ENCODE results near the gene TMEM255A.

The TMEM255A gene

GRCh38 chrX:120290107-120290506, 21.2 kb downstream of the TMEM255A start:
- no peaks in the 10 kb centered on the region for H3K27me3 ChIP-seq (ENCODE audit: low read length)
- TF ChIP-seq, protein P1, sequence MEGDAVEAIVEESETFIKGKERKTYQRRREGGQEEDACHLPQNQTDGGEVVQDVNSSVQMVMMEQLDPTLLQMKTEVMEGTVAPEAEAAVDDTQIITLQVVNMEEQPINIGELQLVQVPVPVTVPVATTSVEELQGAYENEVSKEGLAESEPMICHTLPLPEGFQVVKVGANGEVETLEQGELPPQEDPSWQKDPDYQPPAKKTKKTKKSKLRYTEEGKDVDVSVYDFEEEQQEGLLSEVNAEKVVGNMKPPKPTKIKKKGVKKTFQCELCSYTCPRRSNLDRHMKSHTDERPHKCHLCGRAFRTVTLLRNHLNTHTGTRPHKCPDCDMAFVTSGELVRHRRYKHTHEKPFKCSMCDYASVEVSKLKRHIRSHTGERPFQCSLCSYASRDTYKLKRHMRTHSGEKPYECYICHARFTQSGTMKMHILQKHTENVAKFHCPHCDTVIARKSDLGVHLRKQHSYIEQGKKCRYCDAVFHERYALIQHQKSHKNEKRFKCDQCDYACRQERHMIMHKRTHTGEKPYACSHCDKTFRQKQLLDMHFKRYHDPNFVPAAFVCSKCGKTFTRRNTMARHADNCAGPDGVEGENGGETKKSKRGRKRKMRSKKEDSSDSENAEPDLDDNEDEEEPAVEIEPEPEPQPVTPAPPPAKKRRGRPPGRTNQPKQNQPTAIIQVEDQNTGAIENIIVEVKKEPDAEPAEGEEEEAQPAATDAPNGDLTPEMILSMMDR (IDR thresholded peaks at IDR 0.05; ENCODE audit: insufficient read depth, low read length, poor library complexity, severe bottlenecking): no peak
- TF ChIP-seq EZH2phosphoT487 (conservative IDR thresholded peaks at IDR 0.05; ENCODE audit: low read length): no peak
- H3K79me2 ChIP-seq (ENCODE audit: insufficient read depth, low read length): no peaks in the 10 kb centered on the region
- no peaks in the 10 kb centered on the region for H3K9me3 ChIP-seq (ENCODE audit: insufficient read depth, low read length)
- no peak overlapping the region for H3K4me2 ChIP-seq (ENCODE audit: low read depth, low read length, poor library complexity, severe bottlenecking)
- no peak overlapping the region for H3K9ac ChIP-seq (ENCODE audit: low read length)
- H3K36me3 ChIP-seq (ENCODE audit: low read length): no peaks in the 10 kb centered on the region
- H3F3A ChIP-seq (ENCODE audit: insufficient read depth): no peaks in the 10 kb centered on the region
- H2AFZ ChIP-seq (ENCODE audit: low read depth, low read length, severe bottlenecking): no peak overlapping the region
- H3K27ac ChIP-seq (ENCODE audit: low read depth, low read length): no peak overlapping the region
- no peaks in the 10 kb centered on the region for H4K20me1 ChIP-seq (ENCODE audit: low read depth, low read length)
- H3K9me2 ChIP-seq (replicated peaks; ENCODE audit: insufficient read depth, low read length): no peaks in the 10 kb centered on the region
- H3K4me3 ChIP-seq (ENCODE audit: insufficient read depth, low read length, poor library complexity, severe bottlenecking): no peak overlapping the region

GRCh38 chrX:120287513-120288112, 23.6 kb downstream of the TMEM255A start:
- Histone ChIP-seq H3K27ac (ENCODE audit: low read depth, low read length) (no peak overlapping the region), H4K20me1 (ENCODE audit: low read depth, low read length) (no peaks in the 10 kb centered on the region), H3F3A (ENCODE audit: insufficient read depth) (no peaks in the 10 kb centered on the region), H3K9ac (ENCODE audit: low read length) (no peak overlapping the region), H3K9me3 (ENCODE audit: insufficient read depth, low read length) (no peaks in the 10 kb centered on the region), H3K36me3 (ENCODE audit: low read length) (no peaks in the 10 kb centered on the region), H3K27me3 (ENCODE audit: low read length) (no peaks in the 10 kb centered on the region), H3K4me3 (ENCODE audit: insufficient read depth, low read length, poor library complexity, severe bottlenecking) (no peak overlapping the region), H3K79me2 (ENCODE audit: insufficient read depth, low read length) (no peaks in the 10 kb centered on the region), H3K9me2 (replicated peaks; ENCODE audit: insufficient read depth, low read length) (no peaks in the 10 kb centered on the region), H3K4me2 (ENCODE audit: low read depth, low read length, poor library complexity, severe bottlenecking) (no peak overlapping the region), H2AFZ (ENCODE audit: low read depth, low read length, severe bottlenecking) (no peak overlapping the region)
- TF ChIP-seq, protein P1 (IDR thresholded peaks at IDR 0.05; ENCODE audit: insufficient read depth, low read length, poor library complexity, severe bottlenecking): no peak
- TF ChIP-seq EZH2phosphoT487 (conservative IDR thresholded peaks at IDR 0.05; ENCODE audit: low read length): no peak

DNA sequence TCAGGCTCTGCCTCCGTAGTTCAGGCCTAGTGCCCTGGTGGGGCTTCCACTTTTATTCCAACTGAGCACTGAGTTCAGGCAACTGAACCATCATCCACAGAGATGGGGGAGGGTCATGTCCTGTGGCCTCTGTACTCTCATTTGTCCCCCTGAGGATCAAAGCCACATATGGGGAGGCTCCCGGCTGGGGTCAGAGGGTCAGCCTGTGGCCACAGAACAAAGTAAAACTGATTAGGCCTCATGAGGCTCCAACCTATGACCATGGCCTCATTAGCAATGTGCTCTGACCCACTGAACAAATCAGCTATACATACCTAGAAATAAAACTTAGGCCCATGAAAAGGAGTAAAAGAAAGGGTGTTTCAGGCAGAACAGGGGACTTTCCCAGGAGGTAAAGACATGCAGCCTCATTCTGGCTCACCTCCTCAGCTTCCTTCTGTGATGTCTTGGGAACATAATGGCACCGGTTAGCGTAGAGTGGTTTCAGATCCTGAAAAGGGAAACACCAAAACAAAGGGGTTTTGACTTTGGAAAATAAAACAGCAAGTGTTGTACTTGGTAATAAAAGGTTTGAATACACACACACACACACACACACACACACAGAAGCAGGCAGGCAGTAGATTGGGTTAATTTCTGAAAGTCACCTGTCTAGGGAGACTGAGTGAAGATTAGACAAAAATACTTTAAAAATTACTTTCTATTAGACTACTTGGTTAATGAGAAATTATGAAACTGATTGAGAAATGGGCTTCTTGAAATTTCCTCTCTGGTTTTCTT, 24.3 kb downstream of the TMEM255A start:
- H3K9ac ChIP-seq (ENCODE audit: low read length): no peak overlapping the region
- no peak overlapping the region for H3K4me3 ChIP-seq (ENCODE audit: insufficient read depth, low read length, poor library complexity, severe bottlenecking)
- TF ChIP-seq, protein P1 (IDR thresholded peaks at IDR 0.05; ENCODE audit: insufficient read depth, low read length, poor library complexity, severe bottlenecking): no peak
- TF ChIP-seq EZH2phosphoT487 (conservative IDR thresholded peaks at IDR 0.05; ENCODE audit: low read length): no peak
- H3K9me2 ChIP-seq (replicated peaks; ENCODE audit: insufficient read depth, low read length): no peaks in the 10 kb centered on the region
- no peaks in the 10 kb centered on the region for H3K36me3 ChIP-seq (ENCODE audit: low read length)
- H3K27ac ChIP-seq (ENCODE audit: low read depth, low read length): no peak overlapping the region
- H3K4me2 ChIP-seq (ENCODE audit: low read depth, low read length, poor library complexity, severe bottlenecking): no peak overlapping the region
- no peaks in the 10 kb centered on the region for H3K79me2 ChIP-seq (ENCODE audit: insufficient read depth, low read length)
- H3F3A ChIP-seq (ENCODE audit: insufficient read depth): no peaks in the 10 kb centered on the region
- no peaks in the 10 kb centered on the region for H3K27me3 ChIP-seq (ENCODE audit: low read length)
- H3K9me3 ChIP-seq (ENCODE audit: insufficient read depth, low read length): no peaks in the 10 kb centered on the region
- H4K20me1 ChIP-seq (ENCODE audit: low read depth, low read length): no peaks in the 10 kb centered on the region
- no peak overlapping the region for H2AFZ ChIP-seq (ENCODE audit: low read depth, low read length, severe bottlenecking)

Measured in SU-DHL-6 (cell line).